ENCODE data around the gene TMEM109. TPM values are rescaled to one million over a fixed set of nuclear protein-coding genes. Genes with fewer than 3 reads are reported as not detected.

Gene TMEM109
- total and polyA plus RNA-seq, 9 of the 15 experiments (the other 6 are each of a cell fraction or from before 2014, with no cell fraction given): 9.2 to 71.3 (median 30.5) TPM

DNA sequence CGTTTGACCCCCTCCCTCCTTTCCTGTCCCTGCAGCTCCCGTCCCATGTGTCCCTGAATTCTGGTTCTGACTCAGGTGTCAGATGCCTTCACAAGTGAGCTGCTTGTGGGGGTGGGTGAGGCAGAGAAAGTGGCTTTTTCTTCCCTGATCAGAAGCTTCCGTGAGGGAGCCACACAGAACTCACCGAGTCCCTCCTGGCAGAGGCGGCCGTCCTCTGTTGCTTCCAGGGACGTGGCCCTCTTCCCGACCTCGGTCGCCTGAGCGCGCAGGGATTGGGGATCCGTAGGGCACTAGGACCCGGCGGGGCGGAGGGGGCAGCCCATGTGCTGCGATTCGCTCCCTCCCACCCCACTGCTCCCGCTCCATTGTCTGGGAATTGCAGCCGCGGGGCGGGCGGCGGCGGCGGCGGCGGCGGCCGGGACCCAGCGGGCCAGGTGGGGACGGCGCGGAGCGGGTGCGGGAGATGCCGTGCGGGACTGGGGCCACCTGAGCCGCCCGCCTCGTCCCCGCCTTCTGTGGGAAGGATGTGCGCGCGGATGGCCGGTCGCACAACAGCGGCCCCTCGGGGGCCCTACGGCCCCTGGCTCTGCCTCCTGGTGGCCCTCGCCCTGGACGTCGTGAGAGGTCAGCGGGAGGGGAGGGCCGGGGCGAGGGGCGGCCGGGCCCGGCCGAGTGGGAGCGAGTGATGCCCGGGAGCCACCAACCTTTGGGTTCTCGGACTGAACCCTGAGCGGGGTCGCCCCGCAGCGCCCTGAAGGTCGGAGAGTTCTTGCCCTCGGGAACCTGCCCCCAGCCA, 10.3 kb downstream of the TMEM109 start, which contains the start of gene TMEM132A (continued):
- no peak for TF ChIP-seq ZBTB26 (CRISPR knock-in tag; IDR thresholded peaks at IDR 0.05)
- TF ChIP-seq ZNF584 (CRISPR knock-in tag; IDR thresholded peaks at IDR 0.05; ENCODE audit: low read depth): no peak
- TF ChIP-seq, protein P1, sequence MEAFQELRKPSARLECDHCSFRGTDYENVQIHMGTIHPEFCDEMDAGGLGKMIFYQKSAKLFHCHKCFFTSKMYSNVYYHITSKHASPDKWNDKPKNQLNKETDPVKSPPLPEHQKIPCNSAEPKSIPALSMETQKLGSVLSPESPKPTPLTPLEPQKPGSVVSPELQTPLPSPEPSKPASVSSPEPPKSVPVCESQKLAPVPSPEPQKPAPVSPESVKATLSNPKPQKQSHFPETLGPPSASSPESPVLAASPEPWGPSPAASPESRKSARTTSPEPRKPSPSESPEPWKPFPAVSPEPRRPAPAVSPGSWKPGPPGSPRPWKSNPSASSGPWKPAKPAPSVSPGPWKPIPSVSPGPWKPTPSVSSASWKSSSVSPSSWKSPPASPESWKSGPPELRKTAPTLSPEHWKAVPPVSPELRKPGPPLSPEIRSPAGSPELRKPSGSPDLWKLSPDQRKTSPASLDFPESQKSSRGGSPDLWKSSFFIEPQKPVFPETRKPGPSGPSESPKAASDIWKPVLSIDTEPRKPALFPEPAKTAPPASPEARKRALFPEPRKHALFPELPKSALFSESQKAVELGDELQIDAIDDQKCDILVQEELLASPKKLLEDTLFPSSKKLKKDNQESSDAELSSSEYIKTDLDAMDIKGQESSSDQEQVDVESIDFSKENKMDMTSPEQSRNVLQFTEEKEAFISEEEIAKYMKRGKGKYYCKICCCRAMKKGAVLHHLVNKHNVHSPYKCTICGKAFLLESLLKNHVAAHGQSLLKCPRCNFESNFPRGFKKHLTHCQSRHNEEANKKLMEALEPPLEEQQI (IDR thresholded peaks at IDR 0.05): no peak
- no peak for TF ChIP-seq MLX (CRISPR knock-in tag; conservative IDR thresholded peaks at IDR 0.05)
- TF ChIP-seq GTF2F1 (IDR thresholded peaks at IDR 0.05; ENCODE audit: low read depth, low read length): no peak
- TF ChIP-seq GATAD2A (IDR thresholded peaks at IDR 0.05): no peak
- TF ChIP-seq RNF2 (IDR thresholded peaks at IDR 0.05): no peak
- TF ChIP-seq SRF (CRISPR knock-in tag; IDR thresholded peaks at IDR 0.05): no peak
- TF ChIP-seq, protein P2, sequence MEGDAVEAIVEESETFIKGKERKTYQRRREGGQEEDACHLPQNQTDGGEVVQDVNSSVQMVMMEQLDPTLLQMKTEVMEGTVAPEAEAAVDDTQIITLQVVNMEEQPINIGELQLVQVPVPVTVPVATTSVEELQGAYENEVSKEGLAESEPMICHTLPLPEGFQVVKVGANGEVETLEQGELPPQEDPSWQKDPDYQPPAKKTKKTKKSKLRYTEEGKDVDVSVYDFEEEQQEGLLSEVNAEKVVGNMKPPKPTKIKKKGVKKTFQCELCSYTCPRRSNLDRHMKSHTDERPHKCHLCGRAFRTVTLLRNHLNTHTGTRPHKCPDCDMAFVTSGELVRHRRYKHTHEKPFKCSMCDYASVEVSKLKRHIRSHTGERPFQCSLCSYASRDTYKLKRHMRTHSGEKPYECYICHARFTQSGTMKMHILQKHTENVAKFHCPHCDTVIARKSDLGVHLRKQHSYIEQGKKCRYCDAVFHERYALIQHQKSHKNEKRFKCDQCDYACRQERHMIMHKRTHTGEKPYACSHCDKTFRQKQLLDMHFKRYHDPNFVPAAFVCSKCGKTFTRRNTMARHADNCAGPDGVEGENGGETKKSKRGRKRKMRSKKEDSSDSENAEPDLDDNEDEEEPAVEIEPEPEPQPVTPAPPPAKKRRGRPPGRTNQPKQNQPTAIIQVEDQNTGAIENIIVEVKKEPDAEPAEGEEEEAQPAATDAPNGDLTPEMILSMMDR (IDR thresholded peaks at IDR 0.05 in 2 of 3, conservative IDR thresholded peaks at IDR 0.05 in 1 of 3; ENCODE audit: insufficient read depth in 2 of 3, low read depth in 1 of 3, low read length in 3 of 3): 0 out of 6 replicates have a peak, but pooled peaks of 1 of the 3 experiments have one; percentile 16
- TF ChIP-seq ZNF175 (CRISPR knock-in tag; IDR thresholded peaks at IDR 0.05; ENCODE audit: low read depth): no peak
- peak; percentile 42; the same call in 1 of the 2 replicates for TF ChIP-seq RB1 (IDR thresholded peaks at IDR 0.05; ENCODE audit: low read depth)
- TF ChIP-seq GATA2 (CRISPR knock-in tag; IDR thresholded peaks at IDR 0.05): no peak
- TF ChIP-seq, protein P3, sequence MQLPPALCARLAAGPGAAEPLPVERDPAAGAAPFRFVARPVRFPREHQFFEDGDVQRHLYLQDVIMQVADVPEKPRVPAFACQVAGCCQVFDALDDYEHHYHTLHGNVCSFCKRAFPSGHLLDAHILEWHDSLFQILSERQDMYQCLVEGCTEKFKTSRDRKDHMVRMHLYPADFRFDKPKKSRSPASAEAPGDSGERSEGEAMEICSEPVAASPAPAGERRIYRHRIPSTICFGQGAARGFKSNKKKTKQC (CRISPR knock-in tag; IDR thresholded peaks at IDR 0.05): no peak
- TF ChIP-seq RFX5 (IDR thresholded peaks at IDR 0.05; ENCODE audit: low read depth, low read length): no peak
- TF ChIP-seq SP1 (CRISPR knock-in tag; IDR thresholded peaks at IDR 0.05): 0 out of 2 replicates have a peak, but pooled peaks have one; percentile 20
- 0 out of 2 replicates have a peak, but pooled peaks have one; percentile 15 for TF ChIP-seq RBFOX2 (IDR thresholded peaks at IDR 0.05; ENCODE audit: low read depth, low read length)
- no peak for TF ChIP-seq ATF7 (IDR thresholded peaks at IDR 0.05)
- TF ChIP-seq, protein P4, sequence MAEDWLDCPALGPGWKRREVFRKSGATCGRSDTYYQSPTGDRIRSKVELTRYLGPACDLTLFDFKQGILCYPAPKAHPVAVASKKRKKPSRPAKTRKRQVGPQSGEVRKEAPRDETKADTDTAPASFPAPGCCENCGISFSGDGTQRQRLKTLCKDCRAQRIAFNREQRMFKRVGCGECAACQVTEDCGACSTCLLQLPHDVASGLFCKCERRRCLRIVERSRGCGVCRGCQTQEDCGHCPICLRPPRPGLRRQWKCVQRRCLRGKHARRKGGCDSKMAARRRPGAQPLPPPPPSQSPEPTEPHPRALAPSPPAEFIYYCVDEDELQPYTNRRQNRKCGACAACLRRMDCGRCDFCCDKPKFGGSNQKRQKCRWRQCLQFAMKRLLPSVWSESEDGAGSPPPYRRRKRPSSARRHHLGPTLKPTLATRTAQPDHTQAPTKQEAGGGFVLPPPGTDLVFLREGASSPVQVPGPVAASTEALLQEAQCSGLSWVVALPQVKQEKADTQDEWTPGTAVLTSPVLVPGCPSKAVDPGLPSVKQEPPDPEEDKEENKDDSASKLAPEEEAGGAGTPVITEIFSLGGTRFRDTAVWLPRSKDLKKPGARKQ (CRISPR knock-in tag; IDR thresholded peaks at IDR 0.05): no peak

All from K562 (cell line).